H1 (cell line): ENCODE data around the gene ZMYM4. TPM values are rescaled to one million over a fixed set of nuclear protein-coding genes. Genes with fewer than 3 reads are reported as not detected.

Experiments
- CTCF ChIA-PET: fragments of 300-600 bp; sonication (Branson Sonifier 250); formaldehyde crosslinking; loops from one replicate; lab custom pipeline; 2021; ENCODE audit not compliant: partially characterized antibody; lab: Charles Lee
- POLR2A ChIA-PET: fragments of 300-600 bp; sonication (Branson Sonifier 250); formaldehyde crosslinking; loops from one replicate; lab custom pipeline; 2021; ENCODE audit warnings: inconsistent platforms; ENCODE audit not compliant: partially characterized antibody; lab: Charles Lee
- DNase-seq, 2 experiments: peaks; one replicate each; pipeline versions ENCODE4 v3.0.0 to v3.0.0-alpha.2; 2010 to 2022; ENCODE audit warnings: low spot score in 2 of 2, low read depth in 1 of 2, mixed read lengths in 1 of 2
- FAIRE-seq: peaks from 2 replicates; lab custom pipeline; 2011; peaks lifted over from hg19 to GRCh38; lab: Jason Lieb, UNC
- H2AFZ ChIP-seq: 2 replicates; pipeline ENCODE4 v1.8.1; 2012; ENCODE audit warnings: low read length, inconsistent platforms
- H2AK5ac ChIP-seq: 2 replicates; pipeline ENCODE4 v1.6.1; 2013; ENCODE audit warnings: low read depth, low read length
- H2BK120ac ChIP-seq: replicated peaks from 2 replicates; pipeline ENCODE3; 2013; ENCODE audit warnings: low read depth, low read length, inconsistent platforms
- H2BK12ac ChIP-seq: 2 replicates; pipeline ENCODE4 v1.6.1; 2013; ENCODE audit warnings: low read depth, low read length
- H2BK15ac ChIP-seq: 2 replicates; pipeline ENCODE4 v1.6.1; 2013; ENCODE audit warnings: low read length
- H2BK20ac ChIP-seq: 2 replicates; pipeline ENCODE4 v1.6.1; 2013; ENCODE audit warnings: low read length
- H2BK5ac ChIP-seq: 2 replicates; pipeline ENCODE4 v1.6.1; 2013; ENCODE audit warnings: low read depth, low read length
- H3K14ac ChIP-seq: 2 replicates; pipeline ENCODE4 v1.6.1; 2013; ENCODE audit warnings: inconsistent platforms; ENCODE audit not compliant: insufficient read length
- H3K18ac ChIP-seq: 2 replicates; pipeline ENCODE4 v1.6.1; 2013; ENCODE audit warnings: low read length; ENCODE audit errors: extremely low read depth
- H3K23ac ChIP-seq: 2 replicates; pipeline ENCODE4 v1.6.1; 2013; ENCODE audit warnings: inconsistent platforms; ENCODE audit not compliant: insufficient read length
- H3K23me2 ChIP-seq: 2 replicates; pipeline ENCODE4 v1.6.1; 2013; ENCODE audit warnings: low read depth, low read length
- H3K27ac ChIP-seq: 2 replicates; pipeline ENCODE4 v1.6.1; 2011; ENCODE audit warnings: low read depth, low read length, inconsistent platforms
- H3K27me3 ChIP-seq, 4 experiments: replicated peaks in 1 of 4; 1 replicate in 1 of 4; 2 replicates in 3 of 4; pipeline versions ENCODE4 v1.6.1 to v1.8.1; 2011 to 2013; ENCODE audit warnings: low read length in 3 of 4, mild to moderate bottlenecking in 3 of 4, inconsistent platforms in 2 of 4, mixed read lengths in 2 of 4, moderate library complexity in 1 of 4; ENCODE audit not compliant: control insufficient read depth in 3 of 4, insufficient read depth in 3 of 4; ENCODE audit errors: extremely low read depth in 1 of 4
- H3K36me3 ChIP-seq, 4 experiments: 2 replicates each; pipeline versions ENCODE4 v1.6.1 to v1.8.1; 2011 to 2013; ENCODE audit warnings: mild to moderate bottlenecking in 4 of 4, low read length in 3 of 4, moderate library complexity in 2 of 4, control low read depth in 1 of 4, inconsistent platforms in 1 of 4; ENCODE audit not compliant: insufficient read depth in 4 of 4, control insufficient read depth in 2 of 4
- H3K4ac ChIP-seq: replicated peaks from 2 replicates; pipeline ENCODE3; 2013; ENCODE audit warnings: low read length, low read depth, mixed read lengths, inconsistent platforms; ENCODE audit not compliant: insufficient read length
- H3K4me1 ChIP-seq, 4 experiments: replicated peaks in 1 of 4; 1 replicate in 1 of 4; 2 replicates in 3 of 4; pipeline versions ENCODE4 v1.6.1 to v1.8.1; 2011 to 2013; ENCODE audit warnings: low read length in 3 of 4, inconsistent platforms in 2 of 4, mixed read lengths in 1 of 4; ENCODE audit not compliant: insufficient read depth in 4 of 4, control insufficient read depth in 3 of 4
- H3K4me2 ChIP-seq, 2 experiments: 2 replicates each; pipeline versions ENCODE4 v1.6.1 to v1.8.1; 2011 to 2013; ENCODE audit warnings: low read depth in 2 of 2, low read length in 2 of 2, control low read depth in 1 of 2, inconsistent platforms in 1 of 2, mild to moderate bottlenecking in 1 of 2; ENCODE audit not compliant: insufficient read depth in 1 of 2
- H3K4me3 ChIP-seq, 4 experiments: fragments of 200-600, 300-600 bp in 1 of 4; sonication (generic), shearing (Covaris generic), sonication (Bioruptor Twin) in 1 of 4; 2 replicates each; pipeline versions ENCODE4 v1.5.1 to v1.8.1; 2011 to 2016; ENCODE audit warnings: low read length in 4 of 4, low read depth in 3 of 4, control low read depth in 2 of 4, inconsistent platforms in 2 of 4, mild to moderate bottlenecking in 2 of 4, mixed read lengths in 1 of 4, moderate library complexity in 1 of 4; ENCODE audit not compliant: insufficient read depth in 2 of 4; ENCODE audit errors: extremely low read depth in 1 of 4
- H3K56ac ChIP-seq: replicated peaks from 2 replicates; pipeline ENCODE3; 2013; ENCODE audit warnings: low read depth, mild to moderate bottlenecking, mixed read lengths, low read length, inconsistent platforms; ENCODE audit not compliant: insufficient read length
- H3K79me1 ChIP-seq: 2 replicates; pipeline ENCODE4 v1.6.1; 2013; ENCODE audit warnings: low read depth, low read length, control low read depth
- H3K79me2 ChIP-seq, 2 experiments: 2 replicates each; pipeline versions ENCODE4 v1.6.1 to v1.8.1; 2012 to 2013; ENCODE audit warnings: low read length in 2 of 2, mild to moderate bottlenecking in 2 of 2, inconsistent platforms in 1 of 2; ENCODE audit not compliant: insufficient read depth in 2 of 2, control insufficient read depth in 1 of 2
- H3K9ac ChIP-seq, 4 experiments: replicated peaks in 1 of 4; 1 replicate in 1 of 4; 2 replicates in 3 of 4; pipeline versions ENCODE4 v1.6.1 to v1.8.1; 2011 to 2013; ENCODE audit warnings: low read depth in 3 of 4, low read length in 3 of 4, control low read depth in 2 of 4, mild to moderate bottlenecking in 2 of 4, moderate library complexity in 2 of 4, inconsistent platforms in 1 of 4; ENCODE audit errors: extremely low read depth in 1 of 4
- H3K9me3 ChIP-seq, 2 experiments: 2 replicates each; pipeline versions ENCODE4 v1.6.1 to v1.8.1; 2012 to 2013; ENCODE audit warnings: mild to moderate bottlenecking in 2 of 2, moderate library complexity in 2 of 2, control low read depth in 1 of 2, inconsistent platforms in 1 of 2, low read depth in 1 of 2, low read length in 1 of 2, mixed read lengths in 1 of 2; ENCODE audit not compliant: insufficient read depth in 2 of 2
- H4K20me1 ChIP-seq, 2 experiments: replicated peaks in 1 of 2; 2 replicates each; pipeline versions ENCODE3 to v1.8.1; 2011 to 2013; ENCODE audit warnings: inconsistent platforms in 2 of 2, low read length in 2 of 2, mild to moderate bottlenecking in 1 of 2; ENCODE audit not compliant: insufficient read depth in 2 of 2, control insufficient read depth in 1 of 2
- H4K5ac ChIP-seq: 2 replicates; pipeline ENCODE4 v1.6.1; 2013; ENCODE audit warnings: low read length, low read depth, mixed read lengths, inconsistent platforms; ENCODE audit not compliant: insufficient read length
- H4K8ac ChIP-seq: 2 replicates; pipeline ENCODE4 v1.8.0; 2013; ENCODE audit warnings: mild to moderate bottlenecking, moderate library complexity, low read length, inconsistent platforms; ENCODE audit not compliant: insufficient read depth; ENCODE audit errors: extremely low read depth
- H4K91ac ChIP-seq: replicated peaks from 2 replicates; pipeline ENCODE3; 2013; ENCODE audit warnings: low read length, mixed read lengths, inconsistent platforms; ENCODE audit not compliant: insufficient read length
- ASH2L ChIP-seq: fragments of 200-600, 300-600 bp; sonication (generic); IDR thresholded peaks from one replicate; pipeline ENCODE4 v1.7.1; 2017; ENCODE audit warnings: low read length
- JUN ChIP-seq: IDR thresholded peaks from 2 replicates; pipeline ENCODE4 v1.6.1; 2011; ENCODE audit warnings: low read depth, mild to moderate bottlenecking, improper control_type of control experiment, low read length
- WGBS, 2 experiments: shearing (Covaris generic) in 1 of 2; methylation state at CpG; one replicate each; pipeline versions ENCODE4 v1.1.6 to v1.1.7; 2013 to 2015; ENCODE audit warnings: low lambda C conversion rate in 2 of 2, mixed read lengths in 2 of 2, inconsistent platforms in 1 of 2, low coverage in 1 of 2, missing lambda C conversion rate in 1 of 2; ENCODE audit not compliant: insufficient replicate concordance in 2 of 2, insufficient coverage in 1 of 2, insufficient read length in 1 of 2; ENCODE audit errors: extremely low coverage in 1 of 2, missing lambda C conversion rate in 1 of 2; 5-methylcytosine and 5-hydroxymethylcytosine counted together
- polyA plus RNA-seq, 7 experiments: library from polyadenylated mRNA; depleted of rRNA in 3 of 7; stranded (reverse) in 5 of 7; unstranded in 2 of 7; fragments of >200 nt in 5 of 7; fragments of 200-250 nt in 2 of 7; gene quantifications; 1 replicate in 5 of 7; 2 replicates in 1 of 7; 4 replicates in 1 of 7; pipeline versions ENCODE4 v1.2.1 to v1.2.3, GENCODE V29; 2011 to 2013; ENCODE audit warnings: missing spikeins in 2 of 7, mixed read lengths in 2 of 7
- total RNA-seq: library from RNA; stranded (reverse); fragmentation: NEBNext Ultra II Directional; extraction: Animal tissue kit (Norgen Biotek cat#: 25700); gene quantifications from 2 replicates; pipeline ENCODE4 v1.2.1, GENCODE V29; 2021

ZMYM4 gene
- total and polyA plus RNA-seq, 2 of the 8 experiments (the other 6 are each of a cell fraction or from before 2014, with no cell fraction given), result 16.7 to 81.3 TPM

GRCh38 chr1:35371506-35371905 is 103.0 kb downstream of the ZMYM4 start:
- TF ChIP-seq ASH2L (no peak), JUN (no peak)
- H3K56ac ChIP-seq, result no peak overlapping the region
- H3K4me3 ChIP-seq, result no peak overlapping the region
- no peak overlapping the region for H2AFZ ChIP-seq
- FAIRE-seq (no peak), DNase-seq (no peak)
- no peaks in the 10 kb centered on the region for H3K4me1 ChIP-seq
- no peak overlapping the region for H3K9ac ChIP-seq
- no peak overlapping the region for H3K18ac ChIP-seq
- no peaks in the 10 kb centered on the region for H3K79me1 ChIP-seq
- H3K79me2 ChIP-seq, result no peaks in the 10 kb centered on the region
- H3K27me3 ChIP-seq, result no peaks in the 10 kb centered on the region
- CTCF ChIA-PET, result interaction anchor here (1.3 kb wide), 1 partner anchor 487 kb away, joined by 3 read pairs; no protein-coding TSS in a partner anchor
- H2AK5ac ChIP-seq, result no peak overlapping the region
- H4K91ac ChIP-seq, result no peak overlapping the region
- WGBS, 2 experiments, result 93% methylated on average over 4 of the region's 4 CpGs; no CpG with 5 or more reads in 1 of the 2 experiments
- H3K36me3 ChIP-seq, result peaks cover 0 to 10% (median 0%) of the 10 kb centered on the region in 4 experiments; a peak in 1 of 8 replicates
- no peak overlapping the region for H2BK120ac ChIP-seq
- H4K5ac ChIP-seq, result no peak overlapping the region
- H2BK12ac ChIP-seq, result no peak overlapping the region
- H3K23ac ChIP-seq, result no peak overlapping the region
- POLR2A ChIA-PET, result no interaction called here
- no peak overlapping the region for H3K4me2 ChIP-seq
- no peaks in the 10 kb centered on the region for H4K20me1 ChIP-seq
- no peak overlapping the region for H3K14ac ChIP-seq
- no peaks in the 10 kb centered on the region for H3K9me3 ChIP-seq
- H2BK5ac ChIP-seq, result no peak overlapping the region
- H4K8ac ChIP-seq, result no peak overlapping the region
- no peak overlapping the region for H2BK15ac ChIP-seq
- no peak overlapping the region for H2BK20ac ChIP-seq
- H3K4ac ChIP-seq, result no peak overlapping the region
- no peak overlapping the region for H3K27ac ChIP-seq
- no peaks in the 10 kb centered on the region for H3K23me2 ChIP-seq
